Cardiac muscle cell (in vitro differentiated cells and primary cell): ENCODE results near the gene STRN. TPM values are rescaled to one million over a fixed set of nuclear protein-coding genes. Genes with fewer than 3 reads are reported as not detected.

Source experiments
- DNase-seq, 2 donors: peaks; one replicate each; pipeline versions ENCODE4 v3.0.0 to v3.0.0-alpha.2; 2010 to 2017; ENCODE audit warnings: low read depth in 1 of 2, low spot score in 1 of 2
- H3K27ac ChIP-seq: fragments of 200-600 bp; sonication (generic); 2 replicates; pipeline ENCODE4 v1.5.1; 2016
- H3K27me3 ChIP-seq: fragments of 200-600 bp; sonication (generic); 2 replicates; pipeline ENCODE4 v1.6.0; 2016; ENCODE audit warnings: control low read depth
- H3K36me3 ChIP-seq: fragments of 200-600 bp; sonication (generic); 2 replicates; pipeline ENCODE4 v1.5.1; 2016; ENCODE audit warnings: control low read depth
- H3K4me1 ChIP-seq: fragments of 200-600 bp; sonication (generic); 2 replicates; pipeline ENCODE4 v1.8.1; 2017; ENCODE audit warnings: low read depth, mild to moderate bottlenecking, mixed run types
- H3K4me3 ChIP-seq: fragments of 200-600 bp; sonication (generic); 2 replicates; pipeline ENCODE4 v1.5.1; 2016; ENCODE audit warnings: mild to moderate bottlenecking
- H3K9me3 ChIP-seq: fragments of 200-600 bp; sonication (generic); 2 replicates; pipeline ENCODE4 v1.5.1; 2017; ENCODE audit warnings: low read depth, mild to moderate bottlenecking, control low read depth
- polyA plus RNA-seq: library from polyadenylated mRNA; unstranded; fragments of >200 nt; fragmentation: Nextera tagmentation; extraction: Ambion mirVana; gene quantifications from 2 replicates; pipeline ENCODE4 v1.2.1, GENCODE V29; 2016
- total RNA-seq: library from RNA; depleted of rRNA; stranded (reverse); fragments of >200 nt; gene quantifications from 2 replicates; pipeline ENCODE4 v1.2.3, GENCODE V29; 2016
- TF ChIP-seq, protein P1 (sequence below): IDR thresholded peaks from 2 replicates; pipeline ENCODE4 v1.5.1; 2012; ENCODE audit warnings: low read depth, mild to moderate bottlenecking, low read length

STRN gene
- total and polyA plus RNA-seq, 2 experiments from 2014 or later = 11.4 to 19.5 TPM

DNA sequence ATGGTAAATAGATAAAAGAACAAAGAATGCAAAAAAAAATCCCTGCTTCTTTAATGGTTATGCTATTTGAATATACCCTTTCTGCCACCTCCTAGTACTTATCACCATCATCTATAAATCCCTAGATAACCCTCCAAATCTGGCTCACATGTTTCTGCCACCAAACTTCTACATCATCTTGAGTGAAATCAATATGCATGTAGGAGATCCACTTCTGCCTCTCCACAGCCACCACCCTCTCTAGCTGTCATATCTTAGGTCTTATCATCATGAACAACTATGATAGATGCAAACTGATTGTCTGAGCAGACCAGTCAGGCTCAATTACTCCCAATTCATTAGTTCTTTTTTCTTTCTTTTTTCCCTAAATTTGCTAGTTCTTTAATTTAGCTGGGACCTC lies 55.3 kb downstream of the STRN start:
- Histone ChIP-seq H3K9me3 (no peaks in the 10 kb centered on the region), H3K4me3 (no peak overlapping the region), H3K36me3 (peaks cover 5% of the 10 kb centered on the region), H3K27ac (no peak overlapping the region), H3K27me3 (no peaks in the 10 kb centered on the region), H3K4me1 (no peaks in the 10 kb centered on the region)
- no peak for DNase-seq
- TF ChIP-seq, protein P1, sequence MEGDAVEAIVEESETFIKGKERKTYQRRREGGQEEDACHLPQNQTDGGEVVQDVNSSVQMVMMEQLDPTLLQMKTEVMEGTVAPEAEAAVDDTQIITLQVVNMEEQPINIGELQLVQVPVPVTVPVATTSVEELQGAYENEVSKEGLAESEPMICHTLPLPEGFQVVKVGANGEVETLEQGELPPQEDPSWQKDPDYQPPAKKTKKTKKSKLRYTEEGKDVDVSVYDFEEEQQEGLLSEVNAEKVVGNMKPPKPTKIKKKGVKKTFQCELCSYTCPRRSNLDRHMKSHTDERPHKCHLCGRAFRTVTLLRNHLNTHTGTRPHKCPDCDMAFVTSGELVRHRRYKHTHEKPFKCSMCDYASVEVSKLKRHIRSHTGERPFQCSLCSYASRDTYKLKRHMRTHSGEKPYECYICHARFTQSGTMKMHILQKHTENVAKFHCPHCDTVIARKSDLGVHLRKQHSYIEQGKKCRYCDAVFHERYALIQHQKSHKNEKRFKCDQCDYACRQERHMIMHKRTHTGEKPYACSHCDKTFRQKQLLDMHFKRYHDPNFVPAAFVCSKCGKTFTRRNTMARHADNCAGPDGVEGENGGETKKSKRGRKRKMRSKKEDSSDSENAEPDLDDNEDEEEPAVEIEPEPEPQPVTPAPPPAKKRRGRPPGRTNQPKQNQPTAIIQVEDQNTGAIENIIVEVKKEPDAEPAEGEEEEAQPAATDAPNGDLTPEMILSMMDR = no peak

GRCh38 chr2:36906277-36906676 lies 60.1 kb downstream of the STRN start:
- H3K9me3 ChIP-seq = no peaks in the 10 kb centered on the region
- TF ChIP-seq, protein P1 = no peak

GRCh38 chr2:36904636-36905035 lies 61.7 kb downstream of the STRN start:
- Histone ChIP-seq H3K36me3 (no peaks in the 10 kb centered on the region), H3K9me3 (no peaks in the 10 kb centered on the region), H3K4me1 (no peaks in the 10 kb centered on the region), H3K27me3 (no peaks in the 10 kb centered on the region), H3K27ac (no peak overlapping the region), H3K4me3 (no peak overlapping the region)
- TF ChIP-seq, protein P1 = no peak
- no peak for DNase-seq

More at GRCh38 chr2:36906277-36906676, 60.1 kb downstream of the STRN start:
- no peaks in the 10 kb centered on the region for H3K36me3 ChIP-seq
- H3K27me3 ChIP-seq = no peaks in the 10 kb centered on the region
- no peak overlapping the region for H3K27ac ChIP-seq
- H3K4me3 ChIP-seq = no peak overlapping the region
- no peak for DNase-seq
- no peaks in the 10 kb centered on the region for H3K4me1 ChIP-seq

- DNase-seq = no peak
- H3K27me3 ChIP-seq = no peaks in the 10 kb centered on the region
- TF ChIP-seq, protein P1 = no peak
- H3K27ac ChIP-seq = peak overlapping the region; percentile 52
- H3K9me3 ChIP-seq = no peaks in the 10 kb centered on the region
- H3K36me3 ChIP-seq = peaks cover 5% of the 10 kb centered on the region
- no peak overlapping the region for H3K4me3 ChIP-seq
- no peaks in the 10 kb centered on the region for H3K4me1 ChIP-seq
Observed at GRCh38 chr2:36902385-36903120, 63.8 kb downstream of the STRN start.

GRCh38 chr2:36892805-36893204 lies 73.5 kb downstream of the STRN start:
- DNase-seq = no peak
- H3K9me3 ChIP-seq = no peaks in the 10 kb centered on the region
- TF ChIP-seq, protein P1 = no peak
- H3K27ac ChIP-seq = no peak overlapping the region
- H3K27me3 ChIP-seq = no peaks in the 10 kb centered on the region
- H3K36me3 ChIP-seq = peaks cover 21% of the 10 kb centered on the region
- H3K4me3 ChIP-seq = no peak overlapping the region
- H3K4me1 ChIP-seq = no peaks in the 10 kb centered on the region
